Measurements from ENCODE around the gene PGS1.

PGS1 gene

DNA sequence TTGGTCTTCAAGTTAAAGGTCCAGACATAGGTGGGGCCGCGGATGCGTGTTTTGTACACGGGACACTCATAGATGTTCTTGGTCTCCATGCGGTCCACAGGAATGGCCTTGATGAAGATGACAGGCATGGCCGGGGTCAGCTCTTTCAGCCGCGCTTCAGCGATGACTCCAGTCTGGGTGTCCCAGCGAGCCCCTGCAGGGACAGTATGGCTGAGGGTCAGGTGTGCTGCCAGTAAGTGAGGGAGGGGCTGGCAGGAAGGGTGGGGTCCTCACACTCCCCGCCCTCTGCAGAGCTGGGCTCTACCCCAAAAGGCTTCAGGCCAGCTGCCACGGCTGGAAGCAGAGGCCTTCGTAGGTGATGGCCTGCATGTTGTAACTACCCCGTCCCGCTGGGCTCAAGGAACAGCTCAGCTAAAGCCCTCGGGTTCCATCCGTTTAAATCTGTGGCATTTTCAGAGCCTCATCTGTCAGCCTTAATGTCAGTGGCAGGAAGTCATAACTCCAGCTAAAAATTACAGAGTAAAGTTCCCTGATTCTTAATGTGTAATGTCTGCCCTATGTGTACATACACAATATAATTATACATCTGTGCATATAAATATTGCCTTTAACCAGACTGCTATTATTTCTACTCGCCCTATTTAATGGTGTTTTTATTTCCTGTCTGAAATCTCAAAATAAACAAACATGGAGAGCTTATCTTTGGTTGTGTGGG lies 45.7 kb downstream of the PGS1 start:
- in situ Hi-C loops (cut with MboI; ENCODE audit: low sequenced_read_pairs), result no loop called here

DNA sequence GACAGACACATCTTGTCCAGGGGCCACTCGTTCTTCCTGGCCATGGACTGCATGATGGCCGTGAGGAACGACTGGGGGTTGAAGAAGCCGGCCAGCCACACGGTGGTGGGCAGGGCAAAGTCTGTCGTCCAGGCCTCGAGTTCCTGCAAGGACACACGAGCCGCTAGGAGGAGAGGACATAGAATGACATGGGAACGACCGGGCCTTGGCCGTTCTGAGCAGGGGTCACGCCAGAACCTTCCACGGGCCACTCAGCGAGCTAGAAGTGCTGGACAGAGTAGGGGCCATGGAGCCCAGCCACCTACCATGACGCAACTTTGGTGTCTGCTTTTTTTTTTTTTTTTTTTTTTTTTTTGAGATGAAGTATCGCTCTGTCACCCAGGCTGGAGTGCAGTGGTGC lies 47.0 kb downstream of the PGS1 start:
- in situ Hi-C loops (cut with MboI; ENCODE audit: low sequenced_read_pairs), result no loop called here

DNA sequence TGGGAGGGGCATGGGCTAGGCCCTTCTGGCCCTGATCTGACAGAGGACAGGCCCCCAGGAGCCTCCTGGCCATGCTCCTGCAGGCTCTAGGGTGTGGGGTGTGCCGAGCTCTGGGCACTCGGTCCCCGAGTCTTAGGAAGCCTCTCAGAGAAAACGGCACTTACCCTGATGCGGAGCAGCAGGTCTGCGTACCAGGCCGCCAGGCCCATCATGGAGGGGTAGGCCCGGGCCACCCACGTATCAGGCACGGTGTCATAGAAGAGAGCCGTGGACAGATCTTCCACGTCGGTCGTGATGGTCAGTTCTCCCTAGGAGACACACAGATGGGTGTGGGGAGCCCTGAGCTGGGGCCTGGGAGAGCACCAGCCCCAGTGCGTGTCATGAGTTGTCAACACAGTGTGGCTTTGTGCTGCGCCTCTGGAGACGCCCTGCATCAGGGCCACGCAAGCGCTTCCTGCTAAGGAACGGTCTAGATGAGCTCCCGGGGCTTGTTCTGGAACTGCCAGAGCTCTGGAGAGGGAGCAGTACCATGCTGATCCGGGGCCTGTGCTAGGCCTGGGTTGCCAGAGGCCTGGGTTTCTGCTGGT lies 47.9 kb downstream of the PGS1 start:
- in situ Hi-C loops (cut with MboI; ENCODE audit: low sequenced_read_pairs), result no loop called here

DNA sequence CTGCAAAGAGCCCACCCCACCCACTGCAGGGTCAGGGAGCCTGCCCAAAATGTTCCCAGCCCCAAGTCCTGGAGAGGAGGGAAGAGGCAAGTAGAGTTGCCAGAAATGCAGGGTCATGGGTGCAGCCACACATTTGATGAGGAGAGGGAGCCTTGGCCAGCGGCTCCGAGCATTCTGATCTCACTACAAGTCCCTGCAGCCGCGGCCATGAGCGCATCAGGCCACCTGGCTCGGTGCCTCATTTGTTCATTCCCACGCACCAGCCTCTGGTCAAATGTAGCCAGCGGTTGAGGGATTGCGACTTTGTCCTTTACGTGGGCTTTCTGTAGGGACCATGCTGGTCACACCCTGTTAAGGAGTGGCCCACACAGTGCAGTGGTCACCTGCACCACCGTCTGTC lies 48.7 kb downstream of the PGS1 start:
- in situ Hi-C loops (cut with MboI; ENCODE audit: low sequenced_read_pairs), result no loop called here

DNA sequence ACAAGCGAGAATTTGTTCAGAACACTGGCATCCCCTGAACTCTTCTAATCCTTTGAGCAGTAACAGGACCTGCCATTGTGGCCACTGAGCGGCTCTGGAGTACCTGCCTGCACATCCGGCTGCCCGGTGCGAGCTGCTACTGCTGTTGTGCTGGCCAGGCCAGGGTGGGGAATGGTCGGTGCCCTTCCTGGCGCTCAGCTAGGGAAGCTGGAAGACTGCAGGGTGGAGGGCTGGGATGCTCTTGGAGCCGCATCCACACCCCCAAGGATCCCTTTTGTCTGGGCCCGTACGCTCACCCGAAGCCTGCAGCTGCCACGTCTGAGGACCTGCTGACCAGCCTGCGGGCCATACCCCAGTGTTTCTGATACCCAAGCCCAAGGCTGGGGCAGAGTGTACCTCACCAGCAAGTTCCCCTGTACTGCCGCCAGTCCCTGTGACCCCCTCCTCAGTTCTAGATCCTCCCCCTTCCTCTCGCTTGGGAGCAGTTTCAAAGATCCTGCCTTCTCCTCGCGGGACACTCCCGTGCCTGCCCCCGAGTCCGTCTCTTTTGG lies 49.7 kb downstream of the PGS1 start:
- in situ Hi-C loops (cut with MboI; ENCODE audit: low sequenced_read_pairs), result no loop called here

DNA sequence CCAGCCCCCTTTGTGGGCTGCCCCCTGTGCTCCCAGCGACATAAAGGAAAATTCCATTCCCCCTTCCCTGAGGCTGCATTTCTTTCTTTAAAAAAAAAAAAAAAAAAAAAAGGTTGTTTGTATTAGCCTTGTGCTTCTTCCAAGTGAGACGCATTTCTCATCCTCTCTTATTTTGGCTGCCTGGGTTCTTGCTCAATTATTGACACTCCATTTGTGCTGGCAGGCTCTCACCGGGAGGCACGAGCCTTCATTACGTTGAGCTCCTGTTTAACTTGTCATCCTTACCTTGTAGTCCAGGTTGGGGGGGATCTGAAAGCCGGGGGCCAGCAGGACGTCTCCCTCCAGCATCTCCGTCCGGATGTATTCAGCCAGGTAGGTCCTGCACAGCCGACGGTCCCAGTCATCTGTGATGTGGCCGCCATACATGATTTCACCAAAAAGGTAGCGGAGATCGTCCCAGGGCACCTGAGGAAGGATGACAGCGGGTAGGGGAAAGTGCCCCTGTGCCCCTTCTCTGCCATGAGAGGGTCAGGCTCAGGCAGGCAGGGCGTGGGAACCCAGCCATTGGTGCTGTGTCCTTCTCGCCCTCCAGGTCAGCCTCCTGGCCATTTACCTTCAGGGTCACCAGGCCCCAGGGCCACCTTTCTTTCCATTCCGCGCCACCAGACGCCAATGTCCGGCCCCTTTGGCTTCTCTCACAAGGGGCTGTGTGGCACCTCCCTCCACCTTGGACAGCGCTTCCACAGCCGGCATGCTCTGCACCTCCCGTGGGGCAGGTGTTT lies 50.6 kb downstream of the PGS1 start:
- in situ Hi-C loops (cut with MboI; ENCODE audit: low sequenced_read_pairs), result no loop called here

DNA sequence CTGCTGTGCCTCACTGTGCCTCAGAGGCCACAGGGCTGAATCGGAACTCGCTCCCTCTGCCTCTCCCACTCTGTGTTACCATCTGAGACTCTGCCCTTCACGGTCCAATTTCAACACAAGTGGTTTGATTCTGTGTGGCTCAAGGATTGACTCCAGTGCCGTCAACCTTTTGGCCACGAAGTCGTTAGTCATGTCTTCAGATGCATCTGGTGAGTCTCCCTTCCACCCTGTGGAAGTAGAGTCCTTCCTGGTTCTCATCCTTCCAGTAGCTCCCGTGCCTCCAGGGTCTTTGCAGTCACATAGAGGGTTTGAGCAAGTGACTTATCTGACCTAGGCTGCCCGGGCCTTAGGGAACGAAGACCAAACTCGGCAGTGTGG lies 51.2 kb downstream of the PGS1 start:
- in situ Hi-C loops (cut with MboI; ENCODE audit: low sequenced_read_pairs), result no loop called here

DNA sequence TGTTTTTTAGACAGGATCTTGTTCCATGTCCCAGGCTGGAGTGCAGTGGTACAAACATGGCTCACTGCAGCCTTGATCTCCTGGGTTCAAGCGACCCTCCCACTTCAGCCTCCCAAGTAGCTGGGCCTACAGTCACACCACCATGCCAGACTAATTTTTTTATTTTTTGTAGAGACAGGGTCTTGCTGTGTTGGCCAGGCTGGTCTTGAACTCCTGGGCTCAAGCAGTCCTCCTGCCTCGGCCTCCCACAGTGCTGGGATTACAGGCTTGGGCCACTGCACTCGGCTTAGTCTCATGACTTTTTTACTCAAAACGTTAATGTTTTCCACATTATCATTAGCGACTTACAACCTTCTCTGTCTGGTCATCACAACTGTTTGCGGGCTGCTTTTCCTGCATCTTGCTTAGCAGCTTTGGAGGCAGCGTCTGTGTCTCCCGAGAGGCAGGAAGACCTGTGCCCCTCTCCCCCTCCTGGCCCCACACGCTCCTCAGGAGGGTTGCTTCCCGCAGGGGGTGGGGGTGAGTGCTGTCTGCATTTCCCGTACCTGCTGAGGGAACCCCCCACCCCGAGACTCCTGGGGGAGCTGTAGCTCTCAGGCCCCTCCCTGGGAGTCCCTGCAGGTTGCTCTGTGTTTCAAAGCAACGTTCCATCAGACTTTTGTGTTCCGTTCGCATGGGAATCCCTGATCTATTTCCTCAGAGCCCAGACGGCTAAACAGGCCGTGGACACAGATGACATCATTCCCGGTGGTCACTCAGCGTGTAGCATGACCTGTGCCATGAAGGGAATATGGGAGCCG lies 52.6 kb downstream of the PGS1 start:
- in situ Hi-C loops (cut with MboI; ENCODE audit: low sequenced_read_pairs), result no loop called here

DNA sequence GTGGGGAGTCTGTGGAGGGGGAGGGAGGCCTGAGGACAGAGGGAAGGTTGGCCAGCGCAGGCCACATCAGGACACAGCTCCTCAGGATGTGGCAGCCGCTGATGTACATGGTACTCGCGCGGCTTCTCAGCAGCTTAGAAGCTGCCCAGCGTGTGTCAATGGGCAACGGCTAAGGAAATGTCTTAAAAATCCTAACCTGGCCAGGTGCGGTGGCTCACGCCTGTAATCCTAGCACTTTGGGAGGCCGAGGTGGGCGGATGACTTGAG lies 53.2 kb downstream of the PGS1 start:
- in situ Hi-C loops (cut with MboI; ENCODE audit: low sequenced_read_pairs), result no loop called here

DNA sequence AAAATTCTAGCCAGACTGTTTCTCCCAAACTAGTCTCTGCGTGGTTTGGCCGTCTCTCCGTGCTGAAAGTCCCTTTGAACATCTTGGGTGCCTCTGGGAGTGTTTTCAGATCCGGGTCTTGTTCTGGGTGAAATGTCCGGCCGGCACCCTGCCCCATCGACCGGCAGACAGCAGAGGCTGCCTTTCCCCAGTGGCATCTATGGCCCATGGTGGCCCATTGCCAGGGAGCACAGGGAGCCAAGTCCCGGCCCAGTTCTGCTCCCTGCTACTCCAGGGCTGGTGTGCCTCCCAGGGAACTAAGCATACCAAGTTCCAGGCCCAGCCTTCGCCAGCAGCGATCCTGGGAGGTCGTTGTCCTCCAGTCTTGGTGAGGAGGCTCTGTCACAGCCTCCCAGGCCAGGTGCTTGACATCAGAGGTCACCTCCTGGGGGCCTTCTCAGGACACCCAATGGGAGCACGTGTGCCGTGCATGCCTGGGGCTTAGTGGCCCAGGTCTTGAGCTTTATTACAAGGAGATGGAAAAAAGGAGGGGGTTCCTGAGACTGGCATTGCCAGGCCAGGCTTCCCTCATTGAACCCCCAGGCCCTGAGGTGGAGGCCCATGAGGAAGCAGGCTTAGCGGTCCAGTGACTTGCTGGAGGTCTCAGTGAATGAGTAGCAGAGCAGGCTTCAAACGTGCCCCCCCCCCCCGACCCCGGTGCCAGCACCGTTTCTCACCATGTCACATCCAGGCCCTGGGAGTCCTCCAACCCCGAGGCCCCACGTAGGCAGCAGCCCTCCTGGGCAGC lies 54.0 kb downstream of the PGS1 start:
- in situ Hi-C loops (cut with MboI; ENCODE audit: low sequenced_read_pairs), result no loop called here

DNA sequence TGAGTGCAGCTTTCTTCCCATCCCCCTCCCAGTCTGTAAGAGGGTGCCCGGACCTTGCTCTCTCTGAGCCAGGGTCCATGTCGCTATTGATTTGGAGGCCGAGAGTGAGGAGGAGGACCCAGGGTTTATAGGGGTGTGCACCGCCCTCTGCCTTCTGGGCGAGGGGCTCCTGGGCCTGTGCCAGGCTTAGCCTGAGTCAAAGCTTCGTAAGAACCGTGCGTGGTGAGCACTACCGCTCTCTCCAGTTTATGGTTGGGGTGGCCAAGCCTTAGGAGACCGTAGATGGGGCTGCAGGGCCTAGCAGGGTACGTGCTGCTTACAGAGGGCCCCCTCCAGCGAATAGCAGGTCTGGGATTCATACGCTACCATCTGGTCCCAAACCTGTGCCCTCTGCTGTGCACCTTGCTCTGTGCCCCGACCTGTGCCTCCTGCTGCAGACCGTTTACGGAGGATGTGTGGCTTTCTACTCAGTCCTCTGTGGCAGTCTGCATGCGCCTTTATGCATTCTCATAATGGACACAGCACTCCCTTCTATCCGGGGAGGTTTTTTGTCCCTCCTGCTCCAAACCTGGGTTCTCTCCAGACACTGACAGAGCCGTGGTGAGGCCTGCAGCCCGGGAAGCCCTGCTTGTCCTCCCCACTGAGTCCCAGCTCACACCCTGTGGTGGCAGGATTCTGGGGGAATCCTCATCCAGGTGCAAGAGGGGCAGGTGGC lies 54.7 kb downstream of the PGS1 start:
- in situ Hi-C loops (cut with MboI; ENCODE audit: low sequenced_read_pairs), result no loop called here

DNA sequence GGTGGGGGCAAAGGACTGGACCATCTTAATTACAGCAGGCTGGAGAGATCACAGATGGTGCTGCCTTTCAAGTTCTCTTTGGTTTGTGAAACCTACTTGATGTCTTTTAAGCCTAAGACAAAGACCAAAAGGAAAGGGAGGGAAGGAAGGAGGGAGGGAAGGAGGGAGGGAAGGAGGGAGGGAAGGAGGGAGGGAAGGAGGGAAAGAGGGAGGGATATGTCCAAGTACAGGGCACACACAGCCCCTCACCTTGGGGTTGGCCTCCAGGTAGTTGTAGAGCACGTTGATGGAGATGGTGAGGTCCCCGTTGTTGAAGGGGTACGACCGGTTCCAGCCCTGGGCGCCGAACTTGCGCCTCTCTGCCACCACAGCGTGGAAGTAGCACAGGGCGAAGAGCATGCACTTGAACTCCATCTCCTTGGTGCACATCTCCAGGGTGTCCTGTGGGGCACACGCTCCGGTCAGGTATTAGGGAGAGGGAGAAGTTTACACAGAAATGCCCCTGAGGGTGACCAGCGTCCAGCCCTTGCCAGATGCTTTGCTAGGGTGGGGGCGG lies 55.4 kb downstream of the PGS1 start:
- in situ Hi-C loops (cut with MboI; ENCODE audit: low sequenced_read_pairs), result no loop called here

DNA sequence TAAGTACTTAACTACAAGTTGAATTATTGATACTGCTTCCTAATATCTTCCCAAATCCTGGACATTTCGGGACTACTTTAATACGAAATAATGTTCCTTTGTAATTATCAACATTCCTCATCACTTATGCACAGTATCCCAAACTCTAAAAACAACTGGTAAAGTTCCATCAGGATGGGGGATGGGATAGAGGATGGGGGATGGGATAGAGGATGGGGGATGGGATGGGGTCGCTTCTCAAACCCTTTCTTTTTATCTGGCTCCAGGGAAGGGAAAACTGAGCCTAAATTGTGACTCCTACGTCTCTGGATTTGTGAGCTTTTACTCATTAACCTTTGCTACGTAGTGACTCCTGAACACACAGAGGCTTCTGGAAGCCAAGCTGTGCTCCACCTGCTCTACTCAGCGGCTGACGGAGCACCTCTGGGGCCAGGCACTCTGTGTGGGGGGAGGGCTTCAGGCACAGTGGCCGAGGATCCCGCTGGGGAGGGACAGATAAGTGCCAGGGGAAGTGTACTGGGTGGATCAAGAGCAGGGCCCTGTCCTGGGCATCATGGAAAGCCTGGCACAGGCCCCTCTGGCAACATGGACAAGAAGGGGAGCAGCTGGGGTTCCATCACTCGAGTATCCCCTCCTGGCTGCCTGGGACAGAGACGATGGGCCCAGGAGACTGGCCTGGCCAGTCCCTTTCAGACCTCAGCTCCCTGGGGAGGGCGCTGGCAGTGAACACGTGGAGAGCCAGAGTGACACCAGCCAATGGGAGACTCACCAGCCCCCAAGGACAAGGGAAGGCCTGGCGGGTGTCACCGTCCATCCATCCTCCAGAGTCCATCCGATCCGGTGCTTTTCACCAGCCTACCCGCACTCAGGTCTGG lies 56.2 kb downstream of the PGS1 start:
- in situ Hi-C loops (cut with MboI; ENCODE audit: low sequenced_read_pairs), result no loop called here

DNA sequence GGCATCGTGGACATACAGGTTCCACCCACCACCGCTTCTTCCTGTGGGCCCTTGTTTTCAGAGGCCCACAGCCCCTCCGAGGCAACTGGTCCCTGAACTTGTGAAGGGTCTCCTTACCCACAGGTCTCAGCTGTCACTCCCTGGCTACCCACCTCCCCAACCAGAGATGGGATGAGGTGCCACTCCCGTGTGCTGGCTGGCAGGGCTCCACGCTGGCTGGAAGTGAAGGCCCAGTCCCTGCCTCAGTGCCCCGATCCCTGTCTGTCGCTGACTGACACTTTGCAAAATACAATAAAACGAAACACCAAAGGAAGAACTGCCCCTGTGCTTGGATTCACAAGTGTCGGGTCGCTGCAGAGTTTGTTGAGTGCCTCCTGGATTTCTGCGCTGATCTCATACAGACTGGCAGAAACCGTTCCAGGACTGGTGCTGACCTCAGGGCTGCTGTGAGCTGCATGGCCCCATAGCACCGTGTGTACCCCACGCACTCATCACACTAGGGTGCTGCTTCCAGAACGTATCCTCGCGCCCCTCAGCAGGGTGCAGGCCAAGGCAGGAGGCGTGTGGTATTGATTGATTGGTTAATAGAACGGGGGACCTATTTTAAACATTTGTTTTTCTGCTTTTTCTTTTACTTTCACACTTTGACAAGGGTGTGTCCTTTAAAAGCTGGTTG lies 57.0 kb downstream of the PGS1 start:
- in situ Hi-C loops (cut with MboI; ENCODE audit: low sequenced_read_pairs), result no loop called here

DNA sequence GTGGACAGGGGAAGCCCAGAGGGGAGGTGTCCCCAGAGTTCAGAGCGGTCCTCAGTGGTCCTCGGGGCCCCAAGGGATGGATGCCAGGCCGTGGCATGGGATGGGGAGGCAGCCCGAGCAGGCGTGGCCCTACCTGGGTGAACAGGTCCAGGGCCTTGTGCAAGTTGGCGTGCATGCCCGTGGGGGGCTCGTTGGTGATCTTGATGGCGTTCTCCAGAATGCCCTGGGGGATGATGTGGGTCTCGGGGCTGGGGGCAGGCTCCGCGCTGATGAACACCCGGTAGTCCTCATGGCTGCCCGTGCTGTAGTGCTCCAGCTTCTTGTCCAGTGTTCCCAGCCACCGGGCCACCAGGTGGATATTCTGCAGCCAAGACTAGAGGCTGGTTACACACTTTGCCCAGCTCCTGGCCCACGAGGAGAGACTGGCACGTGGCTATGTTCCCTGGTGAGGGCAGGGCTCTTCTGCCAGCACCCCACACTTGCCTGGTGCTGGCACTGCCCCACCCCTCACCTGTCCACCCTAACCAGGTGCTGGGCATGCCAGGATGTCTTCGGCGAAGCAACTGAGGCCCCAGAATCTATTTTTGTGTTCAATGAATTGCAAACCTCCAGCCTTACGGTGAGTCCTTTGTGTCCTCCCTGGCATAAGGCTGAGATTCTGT lies 59.2 kb downstream of the PGS1 start:
- in situ Hi-C loops (cut with MboI; ENCODE audit: low sequenced_read_pairs), result no loop called here

DNA sequence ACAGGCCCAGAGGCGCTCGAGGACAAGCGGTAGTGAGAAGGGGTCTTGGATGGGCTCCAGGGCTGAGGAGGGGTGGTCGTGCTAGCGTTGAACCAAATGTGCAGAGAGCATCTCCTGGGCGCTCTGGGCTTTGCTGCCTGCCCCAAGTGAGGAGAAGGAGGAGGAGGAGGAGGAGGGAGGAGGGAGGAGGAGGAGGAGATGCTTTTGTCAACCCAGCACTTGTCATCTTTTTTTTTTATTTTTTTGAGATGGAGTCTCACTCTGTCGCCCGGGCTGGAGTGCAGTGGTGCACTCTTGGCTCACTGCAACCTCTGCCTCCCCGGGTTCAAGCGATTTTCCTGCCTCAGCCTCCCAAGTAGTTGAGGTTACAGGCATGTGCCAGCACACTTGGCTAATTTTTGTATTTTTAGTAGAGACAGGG lies 59.8 kb downstream of the PGS1 start:
- in situ Hi-C loops (cut with MboI; ENCODE audit: low sequenced_read_pairs), result no loop called here

DNA sequence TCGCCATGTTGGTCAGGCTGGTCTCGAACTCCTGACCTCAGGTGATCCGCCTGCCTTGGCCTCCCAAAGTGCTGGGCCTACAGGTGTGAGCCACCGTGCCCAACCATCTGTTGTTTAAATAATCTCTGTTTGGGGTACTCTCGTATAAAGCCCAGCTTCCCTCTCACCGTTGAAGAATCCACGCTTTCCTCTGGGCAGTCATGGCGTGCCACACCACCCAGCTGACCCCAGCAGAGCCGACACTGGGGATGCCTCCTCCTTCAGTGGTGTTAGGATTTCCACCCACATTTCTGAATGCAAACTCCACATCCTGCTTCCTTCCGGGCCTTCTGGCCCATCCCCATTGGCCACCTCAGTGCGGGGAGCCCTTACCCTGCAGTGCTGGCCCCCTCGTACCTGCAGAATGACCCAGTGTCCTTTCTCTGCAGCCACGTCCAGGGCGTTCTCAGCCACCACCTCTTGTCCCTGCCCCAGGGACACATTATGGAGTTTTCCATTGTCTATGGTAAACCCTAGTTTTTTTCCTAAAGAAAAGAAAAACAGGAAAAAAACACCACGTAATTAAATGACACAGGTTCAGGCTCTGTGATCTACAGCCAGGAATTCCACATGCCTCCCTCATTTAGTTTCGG lies 60.4 kb downstream of the PGS1 start:
- in situ Hi-C loops (cut with MboI; ENCODE audit: low sequenced_read_pairs), result no loop called here
